Ascending aorta (tissue), 2 donors: Measurements from ENCODE around the gene TAF15. TPM values are rescaled to one million over a fixed set of nuclear protein-coding genes. Genes with fewer than 3 reads are reported as not detected.

Experiments used
- DNase-seq, 2 donors: peaks; one replicate each; pipeline ENCODE4 v3.0.0-alpha.2; 2019; ENCODE audit warnings: low spot score in 2 of 2
- H3K27ac ChIP-seq, 2 donors: fragments of 200-600 bp; sonication (generic); one replicate each; pipeline ENCODE4 v1.5.1; 2016 to 2017; ENCODE audit warnings: mild to moderate bottlenecking in 1 of 2
- H3K27me3 ChIP-seq: fragments of 200-600 bp; sonication (generic); one replicate; pipeline ENCODE4 v1.5.1; 2017
- H3K36me3 ChIP-seq, 2 donors: fragments of 200-600 bp; sonication (generic); one replicate each; pipeline ENCODE4 v1.5.1; 2016
- H3K4me1 ChIP-seq, 2 donors: fragments of 200-600 bp; sonication (generic); one replicate each; pipeline ENCODE4 v1.5.1; 2016 to 2017; ENCODE audit warnings: mild to moderate bottlenecking in 1 of 2
- H3K4me3 ChIP-seq, 2 donors: fragments of 200-600 bp; sonication (generic); one replicate each; pipeline ENCODE4 v1.5.1; 2016 to 2017; ENCODE audit warnings: mild to moderate bottlenecking in 1 of 2
- H3K9me3 ChIP-seq, 2 donors: fragments of 200-600 bp; sonication (generic); one replicate each; pipeline ENCODE4 v1.5.1; 2016
- intact Hi-C: fragments of 100-400 bp; cut with DNase I; formaldehyde crosslinking; loops from one replicate; pipeline ENCODE4 v1.15.1; 2023
- total RNA-seq: library from RNA; depleted of rRNA; stranded (reverse); fragments of >200 nt; gene quantifications from one replicate; pipeline ENCODE4 v1.1.0, GENCODE V29; 2016
- TF ChIP-seq, protein P1 (sequence below), 3 experiments: fragments of 200-600 bp in 2 of 3; fragments of 450-650 bp in 1 of 3; sonication (generic) in 2 of 3; IDR thresholded peaks; one replicate each; pipeline ENCODE4 v1.5.1; 2016 to 2019; ENCODE audit warnings: antibody characterized with exemption in 3 of 3, mild to moderate bottlenecking in 1 of 3, moderate library complexity in 1 of 3

The TAF15 gene
- total RNA-seq, 1 donor from 2014 or later: 49.6 TPM

DNA sequence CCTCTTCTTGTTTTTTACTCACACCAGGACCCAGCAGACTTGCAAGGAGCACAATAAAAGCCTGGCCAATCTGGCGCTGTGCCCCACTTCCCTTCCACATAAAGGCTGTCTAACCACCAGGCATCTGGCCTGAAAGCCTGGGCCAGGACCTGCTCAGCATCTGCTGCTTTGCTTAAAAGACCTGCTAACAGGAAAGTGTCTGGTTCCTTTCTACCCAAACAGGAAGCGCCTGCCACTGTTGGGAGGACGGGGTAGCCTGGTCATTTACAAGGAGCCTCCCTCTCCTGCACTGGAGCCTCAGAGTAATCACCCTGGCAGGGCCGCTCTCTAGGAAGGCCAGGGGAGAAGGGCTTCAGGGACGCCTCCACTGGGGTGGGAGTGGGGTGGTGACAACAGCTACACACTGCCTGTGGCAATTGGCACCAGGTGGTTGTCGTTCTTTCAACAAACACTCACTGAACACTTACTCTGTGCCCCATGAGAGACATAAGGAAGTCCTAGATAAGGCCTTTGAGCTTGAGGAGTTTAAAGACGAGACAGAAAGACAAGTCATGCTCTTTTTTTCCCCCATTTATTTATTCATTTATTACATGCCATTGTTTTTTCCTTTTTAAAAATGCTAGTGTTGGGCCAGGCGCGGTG, 7.6 kb upstream of the TAF15 start:
- Histone ChIP-seq H3K9me3 (no peaks in the 10 kb centered on the region), H3K27me3 (no peaks in the 10 kb centered on the region), H3K4me3 (no peak overlapping the region), H3K36me3 (no peaks in the 10 kb centered on the region), H3K27ac (peak overlapping the region; percentile 33 to 53), H3K4me1 (peaks cover 4 to 18% of the 10 kb centered on the region in 2 donors)
- TF ChIP-seq, protein P1, sequence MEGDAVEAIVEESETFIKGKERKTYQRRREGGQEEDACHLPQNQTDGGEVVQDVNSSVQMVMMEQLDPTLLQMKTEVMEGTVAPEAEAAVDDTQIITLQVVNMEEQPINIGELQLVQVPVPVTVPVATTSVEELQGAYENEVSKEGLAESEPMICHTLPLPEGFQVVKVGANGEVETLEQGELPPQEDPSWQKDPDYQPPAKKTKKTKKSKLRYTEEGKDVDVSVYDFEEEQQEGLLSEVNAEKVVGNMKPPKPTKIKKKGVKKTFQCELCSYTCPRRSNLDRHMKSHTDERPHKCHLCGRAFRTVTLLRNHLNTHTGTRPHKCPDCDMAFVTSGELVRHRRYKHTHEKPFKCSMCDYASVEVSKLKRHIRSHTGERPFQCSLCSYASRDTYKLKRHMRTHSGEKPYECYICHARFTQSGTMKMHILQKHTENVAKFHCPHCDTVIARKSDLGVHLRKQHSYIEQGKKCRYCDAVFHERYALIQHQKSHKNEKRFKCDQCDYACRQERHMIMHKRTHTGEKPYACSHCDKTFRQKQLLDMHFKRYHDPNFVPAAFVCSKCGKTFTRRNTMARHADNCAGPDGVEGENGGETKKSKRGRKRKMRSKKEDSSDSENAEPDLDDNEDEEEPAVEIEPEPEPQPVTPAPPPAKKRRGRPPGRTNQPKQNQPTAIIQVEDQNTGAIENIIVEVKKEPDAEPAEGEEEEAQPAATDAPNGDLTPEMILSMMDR (IDR thresholded peaks at IDR 0.05): no peak
- intact Hi-C loops: loop anchor here (10.0 kb wide), 1 partner anchor 1547 kb away; the partner anchor contains the start of gene CCL2
- DNase-seq: peak in 1 of 2 donors; percentile 80

DNA sequence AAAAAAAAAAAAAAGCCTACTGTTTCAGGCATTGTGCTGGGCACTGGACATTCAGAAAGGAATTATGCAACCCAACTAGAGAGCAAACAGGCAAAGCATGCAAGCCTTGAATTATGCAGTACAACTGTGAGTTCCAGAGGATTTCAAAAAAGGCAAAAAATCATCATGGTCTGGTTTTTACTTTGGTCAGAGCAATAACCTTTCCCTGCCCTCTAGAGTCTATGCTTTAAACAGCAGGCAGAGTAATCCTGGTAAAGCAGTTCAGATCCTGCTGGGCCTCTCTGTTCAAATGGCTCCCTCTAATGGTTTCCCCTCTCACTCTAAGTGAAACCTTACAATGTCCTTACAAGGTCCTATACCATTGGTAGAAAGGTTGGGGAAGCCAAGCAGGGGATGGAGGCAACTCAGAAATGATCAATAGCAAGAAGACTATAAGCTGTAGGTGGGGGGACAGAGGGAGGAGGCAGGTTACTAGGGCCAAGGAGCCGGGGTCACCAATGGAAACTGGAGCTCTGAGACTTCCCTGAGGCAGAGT, 4.6 kb upstream of the TAF15 start:
- Histone ChIP-seq H3K4me1 (peaks cover 4 to 30% of the 10 kb centered on the region in 2 donors), H3K9me3 (no peaks in the 10 kb centered on the region), H3K4me3 (no peak overlapping the region), H3K27ac (peak overlapping the region; percentile 53 to 55), H3K27me3 (no peaks in the 10 kb centered on the region), H3K36me3 (no peaks in the 10 kb centered on the region)
- DNase-seq: peak in 1 of 2 donors; percentile 78
- intact Hi-C loops: loop anchor here (1.0 to 10.0 kb wide), 5 partner anchors 40 to 1550 kb away; partner anchors contain the start of genes AP2B1, CCL2, LIG3 and SLFN5
- TF ChIP-seq, protein P1 (IDR thresholded peaks at IDR 0.05): peak; percentile 90 to 92 (median 91)

DNA sequence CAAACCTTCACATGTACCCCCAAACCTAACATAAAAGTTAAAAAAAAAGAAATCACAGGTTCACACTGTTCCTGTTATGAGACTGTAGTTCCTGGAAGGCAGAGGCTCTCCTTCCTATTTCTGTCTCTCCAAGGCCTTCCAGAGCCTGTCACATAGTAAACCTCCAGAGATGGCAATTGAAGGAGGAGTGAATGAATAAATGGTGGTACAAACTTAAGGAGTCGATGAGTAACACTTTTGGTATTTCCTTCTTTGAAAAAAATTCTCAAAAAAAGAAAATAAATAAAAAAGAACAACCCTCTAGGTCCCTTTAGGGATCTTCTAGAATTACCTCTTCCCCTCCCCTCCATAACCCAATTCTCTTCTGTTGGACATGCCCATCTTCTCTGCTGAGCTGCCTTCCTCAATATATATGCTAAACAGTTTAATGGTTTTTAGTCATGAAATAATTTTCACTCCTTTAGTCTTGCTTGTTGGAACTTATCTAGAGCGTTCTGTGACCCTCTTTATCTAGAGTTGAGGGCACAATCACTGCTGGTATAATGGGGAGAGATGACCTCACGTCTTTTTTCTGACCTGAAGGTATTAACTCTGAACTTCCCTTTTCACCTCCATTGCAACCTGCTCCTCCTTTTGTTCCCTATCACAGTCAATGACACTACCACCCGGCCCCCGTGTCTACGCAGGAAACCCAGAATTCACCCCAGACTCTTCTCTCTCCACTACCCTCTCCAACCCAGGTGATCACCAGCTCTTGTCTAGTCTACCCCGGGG, 1.7 kb upstream of the TAF15 start:
- intact Hi-C loops: loop anchor here (5.0 to 10.0 kb wide), 4 partner anchors 220 to 1553 kb away; partner anchors contain the start of genes AP2B1, CCL2, LIG3 and SLFN5
- H3K27ac ChIP-seq: peak overlapping the region; percentile 91 to 95
- TF ChIP-seq, protein P1 (IDR thresholded peaks at IDR 0.05): no peak
- H3K4me3 ChIP-seq: no peak overlapping the region
- H3K36me3 ChIP-seq: no peaks in the 10 kb centered on the region
- H3K4me1 ChIP-seq: peaks cover 4 to 36% of the 10 kb centered on the region in 2 donors
- H3K9me3 ChIP-seq: no peaks in the 10 kb centered on the region
- H3K27me3 ChIP-seq: no peaks in the 10 kb centered on the region
- no peak for DNase-seq

DNA sequence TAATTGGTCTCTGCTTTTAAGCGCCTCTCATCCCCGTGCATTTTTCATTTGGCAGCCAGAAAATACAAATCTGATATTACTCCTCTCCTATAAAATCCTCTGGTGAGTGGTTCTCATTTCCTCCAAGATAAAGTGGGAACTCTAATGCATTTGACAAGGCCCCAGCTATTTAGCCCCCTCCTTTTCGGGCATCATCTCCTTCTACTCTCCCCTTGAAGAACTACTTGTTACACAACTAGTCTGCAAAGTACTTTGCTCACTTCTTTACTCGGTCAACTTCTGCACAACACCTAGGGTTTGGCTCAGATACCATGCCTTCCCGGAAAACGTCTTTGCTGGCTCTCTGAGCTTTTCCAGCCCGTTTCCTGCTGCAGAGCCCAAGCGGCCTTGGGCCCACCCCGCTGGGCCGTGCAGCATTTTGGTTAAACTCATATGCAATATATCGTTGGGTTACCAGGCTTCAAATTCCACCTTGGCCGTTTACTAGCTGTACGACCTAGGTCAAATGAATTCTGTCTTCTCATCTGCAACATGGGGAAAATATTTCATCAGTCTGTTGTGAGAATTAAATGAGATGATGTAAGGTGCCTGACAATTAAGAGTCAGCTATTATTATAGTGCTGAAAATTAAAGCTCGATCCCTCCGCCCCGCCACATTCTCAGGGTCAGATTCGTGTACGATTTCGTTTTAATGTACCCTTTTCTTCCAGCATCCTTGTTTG, 883 bp upstream of the TAF15 start:
- intact Hi-C loops: loop anchor here (5.0 to 10.0 kb wide), 4 partner anchors 221 to 1554 kb away; partner anchors contain the start of genes AP2B1, CCL2, LIG3 and SLFN5
- peak overlapping the region; percentile 91 to 95 for H3K27ac ChIP-seq
- peaks cover 4 to 38% of the 10 kb centered on the region in 2 donors for H3K4me1 ChIP-seq
- no peaks in the 10 kb centered on the region for H3K27me3 ChIP-seq
- H3K36me3 ChIP-seq: no peaks in the 10 kb centered on the region
- TF ChIP-seq, protein P1 (IDR thresholded peaks at IDR 0.05): no peak
- H3K4me3 ChIP-seq: peak overlapping the region; percentile 80 to 89
- H3K9me3 ChIP-seq: no peaks in the 10 kb centered on the region
- no peak for DNase-seq

DNA sequence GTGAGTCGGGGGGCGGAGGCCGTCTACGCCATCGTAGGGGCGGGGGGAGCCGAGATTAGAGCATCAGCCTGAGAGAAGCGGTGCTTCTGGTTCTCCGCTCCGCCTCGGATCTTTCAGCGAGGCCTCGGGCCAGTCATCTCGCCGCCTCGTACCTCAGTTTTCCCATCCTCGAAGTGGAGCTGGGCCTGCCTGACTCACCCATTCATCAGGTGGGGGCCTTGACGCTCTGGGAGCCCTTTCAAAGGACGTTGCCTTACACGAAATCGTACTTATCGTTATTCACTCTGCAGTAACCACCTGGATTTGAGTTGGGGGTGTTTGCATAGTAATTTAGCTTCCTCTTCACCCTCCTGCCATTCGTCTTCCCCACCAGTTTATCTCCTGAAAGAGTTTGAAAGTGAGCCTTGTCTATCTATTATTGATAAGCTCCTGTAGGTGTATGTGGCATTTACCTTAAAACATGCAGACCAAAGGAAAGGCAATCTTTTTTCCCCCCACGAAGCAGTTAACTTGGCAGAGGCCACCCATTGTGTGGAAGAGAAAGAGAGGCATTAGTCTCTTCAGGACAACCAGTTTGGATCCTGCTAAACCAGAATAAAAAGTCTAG, 674 bp downstream of the TAF15 start:
- Histone ChIP-seq H3K9me3 (no peaks in the 10 kb centered on the region), H3K4me3 (peak overlapping the region; percentile 80 to 89), H3K36me3 (no peaks in the 10 kb centered on the region), H3K27ac (peak overlapping the region; percentile 91 to 95), H3K4me1 (peaks cover 4 to 42% of the 10 kb centered on the region in 2 donors), H3K27me3 (no peaks in the 10 kb centered on the region)
- intact Hi-C loops: loop anchor here (1.0 to 10.0 kb wide), 7 partner anchors 46 to 1555 kb away; partner anchors contain the start of genes AP2B1, CCL2, LIG3 and SLFN5
- TF ChIP-seq, protein P1 (IDR thresholded peaks at IDR 0.05): no peak
- DNase-seq: no peak
